HCT116 (cell line): ENCODE data around the gene NKG7.

ENCODE experiments used
- CTCF ChIP-seq, 3 experiments: fragments of 200-600 bp in 1 of 3; sonication (generic) in 1 of 3; IDR thresholded peaks in 2 of 3; conservative IDR thresholded peaks in 1 of 3; 2 replicates each; pipeline ENCODE4 v1.5.1; 2012 to 2017; ENCODE audit warnings: low read depth in 2 of 3, low read length in 2 of 3, antibody characterized with exemption in 1 of 3, borderline replicate concordance in 1 of 3, control low read depth in 1 of 3, mild to moderate bottlenecking in 1 of 3, mixed read lengths in 1 of 3, mixed run types in 1 of 3, moderate library complexity in 1 of 3; ENCODE audit not compliant: insufficient read depth in 1 of 3
- ELF1 ChIP-seq: IDR thresholded peaks from 2 replicates; pipeline ENCODE4 v1.6.1; 2012; ENCODE audit warnings: low read depth, borderline replicate concordance
- EZH2 ChIP-seq: fragments of 200-600 bp; sonication (generic); IDR thresholded peaks from 2 replicates; pipeline ENCODE4 v1.6.1; 2017; ENCODE audit warnings: antibody characterized with exemption, mixed run types
- EZH2phosphoT487 ChIP-seq: fragments of 200-600 bp; IDR thresholded peaks from 2 replicates; pipeline ENCODE4 v1.6.1; 2018; ENCODE audit warnings: antibody characterized with exemption, borderline replicate concordance
- FOSL1 ChIP-seq: IDR thresholded peaks from 2 replicates; pipeline ENCODE4 v1.6.1; 2012; ENCODE audit warnings: low read depth
- POLR2A ChIP-seq: IDR thresholded peaks from 2 replicates; pipeline ENCODE4 v1.7.0; 2011; ENCODE audit warnings: borderline replicate concordance; ENCODE audit not compliant: insufficient read depth, insufficient read length; ENCODE audit errors: extremely low read depth
- RAD21 ChIP-seq: IDR thresholded peaks from 2 replicates; pipeline ENCODE4 v1.6.1; 2012; ENCODE audit warnings: low read depth, mild to moderate bottlenecking
- REST ChIP-seq: IDR thresholded peaks from 2 replicates; pipeline ENCODE4 v1.6.1; 2012; ENCODE audit warnings: low read depth
- SIN3A ChIP-seq: IDR thresholded peaks from 2 replicates; pipeline ENCODE4 v1.6.1; 2012; ENCODE audit warnings: low read depth
- SP1 ChIP-seq: IDR thresholded peaks from 2 replicates; pipeline ENCODE4 v1.6.1; 2012; ENCODE audit warnings: low read depth
- SRF ChIP-seq: IDR thresholded peaks from 2 replicates; pipeline ENCODE4 v1.6.1; 2012; ENCODE audit warnings: low read depth
- YY1 ChIP-seq: IDR thresholded peaks from 2 replicates; pipeline ENCODE4 v1.6.1; 2011; ENCODE audit warnings: low read length, low read depth, moderate library complexity, mild to moderate bottlenecking; ENCODE audit not compliant: insufficient replicate concordance; ENCODE audit errors: extremely low read depth
- ZNF274 ChIP-seq: fragments of 200-500 bp; sonication (Bioruptor generic); IDR thresholded peaks from 2 replicates; pipeline ENCODE4 v1.6.1; 2014; ENCODE audit warnings: mild to moderate bottlenecking, low read depth, low read length, inconsistent platforms

GRCh38 chr19:51415187-51415586 lies 42.7 kb upstream of the NKG7 start:
- TF ChIP-seq CTCF (IDR thresholded peaks at IDR 0.05 in 2 of 3, conservative IDR thresholded peaks at IDR 0.05 in 1 of 3; ENCODE audit: borderline replicate concordance in 1 of 3, insufficient read depth in 1 of 3, low read depth in 2 of 3, low read length in 2 of 3) (no peak), SP1 (no peak), POLR2A (no peak), EZH2 (no peak), SIN3A (no peak), RAD21 (no peak), ELF1 (no peak), ZNF274 (no peak), SRF (no peak), EZH2phosphoT487 (no peak), YY1 (no peak), FOSL1 (no peak), REST (no peak)
